HG03432 (cell line): Measurements from ENCODE around the gene DEFB108B.
A peak's percentile ranks its signal among the peaks of the same experiment; 100 is the strongest.
"Not testable (repeated sequence)": the region's sequence is repeated elsewhere in the genome, so short reads cannot be mapped to it uniquely, and the experiment has no call there.

Experiments
- ATAC-seq: cut with Tn5 transposase; IDR thresholded peaks from one replicate; pipeline ENCODE4 v1.9.1; 2021; ENCODE audit warnings: mild to moderate bottlenecking, moderate library complexity; ENCODE audit not compliant: unreplicated experiment

Gene DEFB108B, protein sequence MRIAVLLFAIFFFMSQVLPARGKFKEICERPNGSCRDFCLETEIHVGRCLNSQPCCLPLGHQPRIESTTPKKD

DNA sequence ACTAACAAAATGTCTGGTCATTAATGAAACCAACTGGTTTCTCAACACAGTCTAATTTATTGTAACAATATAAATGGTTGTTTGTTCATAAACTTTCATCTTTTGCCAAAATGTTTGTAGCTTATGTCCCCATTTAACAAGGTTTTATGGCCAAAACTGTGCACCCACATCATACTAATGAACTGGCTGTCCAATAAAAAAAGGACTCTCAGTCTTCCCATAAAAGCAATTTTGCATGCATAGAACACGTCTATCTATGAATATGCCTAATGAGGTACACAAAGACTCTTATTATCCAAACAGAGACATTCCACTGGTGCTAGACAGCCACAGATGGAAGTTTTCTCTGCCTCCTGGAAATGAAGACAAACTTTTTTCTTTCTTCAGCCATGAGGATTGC lies at the start of gene DEFB108B:
Gene DEFB108B, plus strand, starts transcription at position 390 of the 400 bp plus-strand sequence. Its CDS starts 0 bp downstream, at position 390.
- not testable (repeated sequence) for ATAC-seq

DNA sequence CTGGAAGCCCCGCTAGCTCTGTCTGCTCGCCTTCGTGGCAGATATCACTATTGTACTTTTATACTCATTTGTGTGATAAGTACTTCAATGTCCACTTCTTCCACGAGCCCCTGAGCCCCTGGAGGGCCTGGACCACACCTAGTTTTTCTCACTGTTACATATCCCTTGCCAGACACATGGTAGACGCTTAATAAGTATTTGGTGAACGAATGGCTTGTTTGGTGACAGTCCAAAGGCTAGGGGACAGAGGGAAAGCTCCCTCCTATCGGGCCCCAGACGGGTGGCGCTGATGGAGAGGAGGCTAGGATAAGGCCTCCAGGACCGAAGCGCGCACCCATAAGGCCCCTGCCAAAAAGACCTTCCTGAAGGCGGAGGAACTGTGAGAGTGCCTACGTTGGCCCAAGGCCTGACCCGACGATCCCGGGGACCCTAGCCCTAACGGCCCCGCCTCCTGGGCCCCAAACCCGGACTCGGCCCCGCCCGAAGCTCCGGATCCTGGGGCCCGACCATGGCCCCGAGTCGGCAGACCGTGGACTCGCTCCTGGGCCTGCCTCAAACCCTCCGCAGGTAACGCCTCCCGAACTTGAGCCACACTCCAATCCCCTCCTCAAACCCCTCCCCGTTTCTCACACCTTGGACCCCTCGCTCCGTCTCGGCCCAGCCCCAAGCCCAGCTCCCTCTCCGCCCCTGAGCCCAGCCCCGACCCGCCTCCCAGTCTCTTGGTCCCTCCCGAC lies 46.7 kb upstream of the DEFB108B start:
- peak; percentile 33 for ATAC-seq

DNA sequence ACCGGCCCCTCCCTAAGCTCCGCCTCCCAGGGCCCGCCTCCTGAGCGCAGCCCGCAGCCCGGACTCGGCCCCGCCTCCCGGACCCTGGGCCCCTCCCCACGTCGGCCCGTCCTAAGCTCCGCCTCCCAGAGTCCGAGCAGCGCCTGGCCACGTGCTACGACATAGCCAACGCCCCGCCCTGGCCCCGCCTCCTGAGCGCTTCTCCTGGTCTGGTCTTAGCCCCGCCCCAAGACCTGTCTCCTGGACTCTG lies 46.2 kb upstream of the DEFB108B start:
- peak; percentile 96 for ATAC-seq

DNA sequence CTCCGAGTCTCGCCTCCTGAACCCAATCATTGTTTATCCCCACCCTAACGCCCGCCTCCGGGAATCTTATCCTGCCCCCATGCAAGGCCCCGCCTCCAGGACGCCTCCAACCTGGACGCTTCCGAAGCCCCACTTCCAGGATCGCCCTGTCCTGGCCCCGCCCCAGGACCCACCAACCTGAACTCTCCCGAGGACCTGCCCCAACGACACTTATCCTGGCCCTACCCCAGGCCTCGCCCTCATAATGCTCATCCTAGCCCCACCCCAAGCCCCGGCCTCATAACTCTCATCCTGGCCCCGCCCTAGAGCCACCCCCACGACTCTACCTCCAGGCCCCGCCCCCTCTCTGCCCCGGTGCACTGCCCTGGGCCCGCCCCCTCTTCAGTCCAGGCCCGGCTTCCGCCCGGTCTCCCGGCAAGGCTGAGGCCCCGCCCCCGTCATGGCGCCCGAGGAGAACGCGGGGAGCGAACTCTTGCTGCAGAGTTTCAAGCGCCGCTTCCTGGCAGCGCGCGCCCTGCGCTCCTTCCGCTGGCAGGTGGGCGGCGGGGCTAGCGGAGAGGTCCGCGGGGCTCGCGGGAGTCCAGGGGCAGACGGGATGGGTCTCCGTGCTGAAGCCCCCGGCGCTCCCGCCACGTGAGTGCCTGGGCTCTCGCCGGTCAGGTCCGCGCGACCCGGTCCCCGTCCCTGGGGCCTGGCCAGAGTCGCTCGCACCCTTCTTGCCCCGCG lies 45.7 kb upstream of the DEFB108B start:
- peak; percentile 93 for ATAC-seq

DNA sequence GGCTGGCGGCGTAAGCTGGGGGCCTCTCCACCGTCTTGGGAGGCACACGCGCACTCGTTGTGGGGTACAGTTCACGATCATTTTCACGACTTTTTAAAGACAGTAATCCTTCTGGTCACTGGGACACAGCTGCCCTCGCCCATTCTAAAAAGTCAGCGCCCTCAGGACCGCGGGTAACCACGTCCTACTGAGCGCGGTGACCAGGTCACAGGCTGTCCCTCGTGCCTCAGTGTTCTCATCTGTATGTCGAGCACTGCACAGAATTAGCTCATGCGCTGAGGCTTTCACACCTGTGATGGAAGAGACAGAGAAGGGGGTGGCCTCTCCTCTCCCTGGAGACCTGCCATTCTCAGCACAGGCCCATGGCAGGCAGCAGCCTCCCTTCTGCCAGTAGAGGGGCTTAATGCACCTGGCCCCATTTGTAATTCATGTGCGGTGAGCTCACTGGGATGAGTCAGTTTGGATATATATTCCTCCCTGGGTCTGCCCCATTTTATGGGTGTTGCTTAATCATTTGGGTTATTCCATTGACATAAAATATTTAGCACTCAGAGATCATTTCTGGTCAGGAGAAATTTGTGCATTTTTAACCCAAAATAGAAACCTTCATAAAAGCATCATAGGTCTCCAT lies 45.1 kb upstream of the DEFB108B start:
- not testable (repeated sequence) for ATAC-seq

DNA sequence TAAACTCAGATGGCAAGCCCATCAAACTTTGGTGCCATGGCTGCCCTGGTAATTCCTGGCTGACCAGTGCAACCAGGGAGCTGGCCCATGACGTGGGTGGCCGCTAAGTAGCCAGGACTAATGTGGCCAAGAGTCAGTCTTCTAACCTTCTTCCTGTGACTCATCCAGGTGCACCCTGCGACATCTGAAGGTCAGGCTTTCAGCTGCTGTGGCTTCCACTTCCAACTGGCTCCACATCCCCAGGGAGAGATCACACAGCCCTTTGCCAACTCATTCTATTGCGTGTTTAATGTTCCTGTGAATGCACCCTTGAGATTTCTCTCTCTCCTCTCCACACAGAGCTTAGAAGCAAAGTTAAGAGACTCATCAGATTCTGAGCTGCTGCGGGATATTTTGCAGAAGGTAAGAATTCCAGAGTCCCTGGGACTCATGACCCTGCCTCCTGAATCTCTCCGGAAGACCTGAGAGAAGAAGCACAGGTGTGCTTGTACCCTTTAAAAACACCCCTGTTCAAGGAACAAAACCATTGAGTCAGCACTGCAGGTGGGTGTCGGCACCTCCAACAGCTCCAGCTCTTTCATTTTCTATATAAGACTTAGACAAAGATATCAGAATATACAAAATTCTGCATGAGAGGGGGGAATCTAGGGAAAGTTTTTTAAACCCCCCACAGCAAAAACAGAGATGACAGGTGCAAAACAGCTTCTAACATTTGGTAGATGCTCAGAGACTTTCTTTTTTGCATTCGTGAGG lies 43.4 kb upstream of the DEFB108B start:
- ATAC-seq, result not testable (repeated sequence)

DNA sequence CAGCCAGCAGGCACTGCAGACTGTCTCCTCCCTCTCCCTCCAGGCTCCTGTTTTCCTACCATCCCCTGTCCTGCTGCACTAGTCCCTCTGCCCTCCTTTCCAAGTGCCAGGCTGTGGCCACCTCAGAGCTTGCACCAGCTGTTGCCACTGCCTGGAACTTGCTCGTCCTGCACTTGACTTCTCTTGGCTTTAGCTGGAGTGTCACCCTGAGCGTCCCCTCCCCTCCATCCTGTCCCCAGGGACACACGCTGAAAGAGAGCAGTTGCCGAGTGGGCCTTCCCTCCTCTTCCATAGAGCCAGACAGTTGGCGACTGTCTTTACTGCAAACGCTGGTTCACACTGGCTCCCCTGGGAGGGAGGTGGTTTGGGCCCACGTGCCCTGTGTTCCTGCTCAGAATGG lies 41.9 kb upstream of the DEFB108B start:
- not testable (repeated sequence) for ATAC-seq

DNA sequence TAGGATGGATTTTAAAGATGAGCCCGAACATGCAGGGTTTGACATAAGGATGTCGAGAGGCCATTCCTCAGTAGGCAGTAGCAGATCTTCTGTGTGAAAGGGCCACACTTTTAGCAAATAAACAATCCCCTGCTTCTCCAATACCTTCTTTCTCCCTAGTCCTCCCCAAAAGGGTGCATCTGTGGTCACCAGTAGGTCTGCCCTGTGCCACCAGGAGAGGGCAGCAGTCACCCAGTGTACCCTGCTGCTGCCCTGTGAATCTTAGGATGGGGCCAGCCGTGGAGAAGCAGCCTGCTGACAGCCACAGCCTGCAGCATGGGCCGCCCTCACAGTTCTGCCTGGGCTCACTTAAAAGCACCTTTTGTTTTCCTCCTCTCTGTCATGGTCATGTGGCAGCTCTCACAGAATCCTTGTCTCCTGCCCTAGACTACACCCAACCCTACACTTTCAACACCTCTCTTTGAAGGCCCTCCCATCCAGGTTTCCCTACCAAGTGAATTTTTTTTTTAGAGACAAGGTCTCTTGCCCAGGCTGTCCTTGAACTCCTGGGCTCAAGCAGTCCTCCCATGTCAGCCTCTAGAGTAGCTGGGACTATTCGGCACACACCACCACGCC lies 40.3 kb upstream of the DEFB108B start:
- ATAC-seq, result not testable (repeated sequence)

DNA sequence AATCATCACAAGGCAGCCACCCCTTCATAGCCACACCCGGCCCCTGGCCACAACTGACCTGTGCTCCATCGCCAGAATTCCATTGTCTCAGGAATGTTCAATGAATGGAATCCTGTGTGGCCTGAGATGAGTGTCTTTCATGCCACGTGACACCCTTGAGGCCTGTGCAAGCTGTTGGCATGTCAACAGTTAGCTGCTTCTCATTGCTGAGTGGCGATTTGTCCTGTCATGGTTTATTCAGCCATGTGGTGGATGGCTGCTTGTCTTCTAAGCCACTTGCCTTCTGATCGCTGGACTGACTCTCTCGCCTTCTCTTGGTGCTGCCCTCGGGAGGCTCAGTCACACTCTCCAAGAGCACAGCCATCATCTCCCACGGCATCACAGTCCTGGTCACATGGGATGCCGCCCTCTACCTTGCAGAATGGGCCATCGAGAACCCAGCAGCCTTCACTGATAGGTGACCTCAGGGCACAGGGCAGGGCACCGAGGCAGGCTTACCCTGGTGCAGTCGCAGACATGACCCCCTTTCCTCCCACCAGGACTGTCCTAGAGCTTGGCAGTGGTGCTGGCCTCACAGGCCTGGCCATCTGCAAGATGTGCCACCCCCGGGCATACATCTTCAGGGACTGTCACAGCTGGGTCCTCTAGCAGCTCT lies 38.5 kb upstream of the DEFB108B start:
- not testable (repeated sequence) for ATAC-seq

DNA sequence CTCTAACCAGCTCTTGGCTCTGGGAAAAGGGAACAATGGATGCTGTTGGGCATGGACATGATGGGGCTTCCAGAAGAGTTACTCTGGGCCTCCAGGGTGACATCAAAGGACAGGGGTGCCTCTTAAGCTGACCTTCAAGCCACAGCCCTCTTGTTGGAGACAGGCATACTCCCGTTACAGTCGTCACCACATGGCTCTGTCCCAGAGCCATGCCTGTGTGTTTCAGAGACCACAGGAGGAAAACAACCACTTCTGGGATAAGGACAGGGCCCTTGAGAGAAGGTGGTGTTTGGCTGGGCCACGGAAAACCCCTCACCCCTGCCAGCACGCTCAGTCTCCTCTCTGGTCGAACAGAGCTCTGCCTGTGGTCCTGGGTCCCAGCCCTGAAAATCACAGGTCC lies 37.8 kb upstream of the DEFB108B start:
- ATAC-seq, result not testable (repeated sequence)

DNA sequence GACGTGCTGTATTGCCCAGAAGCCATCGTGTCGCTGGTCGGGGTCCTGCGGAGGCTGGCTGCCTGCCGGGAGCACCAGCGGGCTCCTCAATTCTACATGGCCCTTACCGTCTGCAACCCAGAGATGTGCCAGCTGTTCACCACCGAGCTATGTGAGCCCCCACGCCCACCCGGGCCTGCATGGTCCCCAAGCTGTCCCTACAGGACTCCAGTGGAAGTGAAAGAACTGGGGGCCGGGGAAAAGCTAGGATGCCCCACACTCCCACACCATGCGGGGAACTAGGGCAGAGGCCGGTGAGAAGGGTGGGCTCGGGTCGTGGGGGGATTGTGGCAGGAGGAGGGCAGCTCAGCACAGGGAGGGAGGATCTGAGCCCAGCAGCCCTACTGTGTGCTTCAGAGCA lies 37.0 kb upstream of the DEFB108B start:
- ATAC-seq, result not testable (repeated sequence)

DNA sequence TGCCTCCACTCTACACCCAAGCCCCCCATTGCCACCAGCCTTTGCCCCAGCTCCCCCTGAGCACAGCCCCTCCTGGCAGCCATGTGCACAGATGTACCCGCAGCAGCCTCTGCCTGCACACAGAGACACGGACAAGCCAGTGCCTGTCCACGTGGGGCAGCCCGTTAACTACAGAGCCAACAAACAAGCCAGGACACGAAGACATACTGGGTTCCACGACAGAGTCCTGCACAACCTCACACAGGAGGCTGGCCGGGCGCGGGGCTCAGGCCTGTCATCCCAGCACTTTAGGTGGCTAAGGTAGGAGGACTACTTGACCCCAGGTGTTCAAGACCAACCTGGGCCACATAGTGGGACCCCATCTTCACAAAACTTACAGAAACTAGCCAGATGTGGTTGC lies 36.2 kb upstream of the DEFB108B start:
- ATAC-seq, result not testable (repeated sequence)

DNA sequence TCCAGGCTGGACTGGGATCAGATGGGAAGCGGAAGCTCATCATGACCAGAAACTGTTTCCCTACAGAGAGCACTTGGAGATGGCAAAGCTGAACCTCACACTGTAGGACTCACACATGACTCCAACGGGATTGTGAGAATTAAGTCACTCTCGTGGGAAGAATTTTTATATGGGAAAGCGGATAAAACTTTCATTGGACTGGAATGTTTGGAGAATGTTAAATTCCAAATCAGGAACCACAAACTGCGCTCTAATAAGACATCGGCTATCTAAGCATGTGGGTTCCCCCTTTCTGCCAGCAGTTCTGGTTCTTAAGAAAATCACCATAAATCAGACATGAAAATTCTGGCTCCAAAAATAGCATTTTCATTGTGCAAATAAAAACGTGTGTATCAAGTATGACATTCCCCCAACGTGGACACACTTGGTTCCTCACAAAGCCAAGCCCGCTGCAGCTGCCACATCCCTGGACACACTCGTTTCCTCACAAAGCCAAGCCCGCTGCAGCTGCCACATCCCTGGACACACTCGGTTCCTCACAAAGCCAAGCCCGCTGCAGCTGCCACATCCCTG lies 33.4 kb upstream of the DEFB108B start:
- ATAC-seq, result not testable (repeated sequence)

DNA sequence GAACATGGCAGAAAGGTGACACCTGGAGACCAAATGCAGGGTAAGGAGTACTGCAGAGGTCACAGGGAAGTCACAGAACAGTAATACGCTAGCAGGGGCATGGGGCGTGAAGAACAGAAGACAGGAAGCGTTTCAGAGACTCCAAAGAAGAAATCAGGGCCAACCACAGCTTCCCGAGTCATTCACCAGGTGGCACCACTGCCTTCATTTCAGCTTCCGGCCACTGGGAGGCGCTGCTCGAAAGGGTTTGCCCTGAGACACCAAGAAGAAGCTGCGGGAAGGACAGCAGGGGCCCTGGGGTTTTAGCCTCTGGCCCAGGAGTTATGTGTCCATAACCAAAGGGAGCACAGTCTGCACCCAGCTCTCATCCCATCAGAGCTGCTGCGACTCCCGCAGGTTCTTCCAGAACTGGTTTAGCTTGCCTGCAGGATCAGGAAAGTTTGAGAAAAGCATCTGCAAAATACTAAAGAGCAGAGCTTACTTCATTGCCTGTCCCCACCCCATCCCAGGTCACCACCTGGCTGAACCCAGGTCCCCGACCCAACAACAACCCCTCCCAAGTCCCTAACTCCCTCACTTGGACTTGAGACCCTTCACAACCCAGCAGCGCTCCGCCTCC lies 32.6 kb upstream of the DEFB108B start:
- ATAC-seq, result not testable (repeated sequence)

DNA sequence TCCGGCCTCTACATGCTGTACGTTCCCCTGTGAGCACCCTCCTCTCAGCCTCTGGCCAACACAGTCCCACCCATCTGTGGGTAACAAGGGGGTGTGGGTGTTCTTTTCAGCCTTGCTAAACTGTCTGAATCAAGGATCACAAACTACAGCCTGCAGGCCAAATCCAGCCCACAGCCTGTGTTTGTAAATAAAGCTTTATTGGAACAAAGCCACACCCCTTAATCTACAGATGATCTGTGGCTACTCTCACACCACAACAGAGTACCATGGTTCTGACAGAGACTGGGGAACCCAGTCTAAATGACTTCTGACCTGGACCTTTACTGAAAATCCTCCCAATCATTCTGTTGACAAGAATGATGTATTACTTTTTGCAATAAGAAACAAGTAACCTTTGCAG lies 32.0 kb upstream of the DEFB108B start:
- ATAC-seq, result not testable (repeated sequence)

DNA sequence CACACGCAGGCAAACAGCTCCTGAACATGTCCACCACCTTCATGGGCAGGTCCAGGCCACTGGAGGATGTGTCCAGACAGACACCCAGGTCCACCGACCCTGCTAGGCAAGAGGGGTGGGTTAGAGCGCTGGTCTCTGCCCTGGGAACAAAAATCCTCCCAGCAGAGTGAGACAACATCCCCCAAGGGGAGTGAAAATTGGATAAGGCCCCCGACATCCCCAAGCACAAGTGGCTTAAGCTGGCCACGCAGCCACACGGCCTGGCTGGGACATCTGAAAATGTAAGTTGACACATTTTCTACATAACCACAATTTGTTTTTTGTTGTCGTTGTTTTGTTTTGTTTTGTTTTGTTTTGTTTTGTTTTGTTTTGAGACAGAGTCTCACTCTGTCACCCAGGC lies 30.1 kb upstream of the DEFB108B start:
- ATAC-seq, result not testable (repeated sequence)

DNA sequence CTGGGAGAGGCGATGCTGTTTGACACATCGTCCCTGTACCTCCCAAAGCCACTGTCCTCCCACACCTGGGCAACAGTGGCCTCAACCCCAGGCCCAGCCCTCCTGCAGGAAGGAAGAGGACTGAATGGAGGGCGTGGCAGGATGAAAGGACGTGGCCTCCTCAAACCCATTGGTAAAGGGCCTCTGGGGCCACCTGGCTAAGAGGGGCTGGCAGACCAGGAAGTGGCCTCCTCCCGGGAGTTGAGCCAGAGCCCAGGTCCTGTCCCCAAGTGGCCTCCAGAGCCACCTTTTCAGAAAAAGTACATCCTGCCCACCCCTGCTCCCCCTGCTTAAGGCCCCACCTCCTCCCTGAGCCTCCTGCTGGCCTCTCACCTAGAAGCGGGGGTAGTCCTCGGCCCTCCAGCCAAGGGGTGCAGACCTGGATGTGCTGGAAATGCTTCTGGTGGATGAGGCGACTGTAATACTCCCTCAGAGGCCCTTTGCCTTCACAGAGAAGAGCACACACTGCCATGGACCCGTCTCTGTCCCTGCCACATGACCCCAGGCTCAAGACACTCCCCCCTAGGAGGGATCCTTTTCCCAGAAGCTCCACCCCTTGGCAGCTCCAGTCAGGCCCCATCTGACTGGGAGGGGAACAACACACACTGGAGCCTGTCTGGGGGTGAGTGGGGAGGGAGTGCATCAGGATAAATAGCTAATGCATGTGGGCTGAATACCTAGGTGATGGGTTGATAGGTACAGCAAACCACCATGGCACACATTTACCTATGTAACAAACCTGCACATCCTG lies 28.6 kb upstream of the DEFB108B start:
- not testable (repeated sequence) for ATAC-seq

DNA sequence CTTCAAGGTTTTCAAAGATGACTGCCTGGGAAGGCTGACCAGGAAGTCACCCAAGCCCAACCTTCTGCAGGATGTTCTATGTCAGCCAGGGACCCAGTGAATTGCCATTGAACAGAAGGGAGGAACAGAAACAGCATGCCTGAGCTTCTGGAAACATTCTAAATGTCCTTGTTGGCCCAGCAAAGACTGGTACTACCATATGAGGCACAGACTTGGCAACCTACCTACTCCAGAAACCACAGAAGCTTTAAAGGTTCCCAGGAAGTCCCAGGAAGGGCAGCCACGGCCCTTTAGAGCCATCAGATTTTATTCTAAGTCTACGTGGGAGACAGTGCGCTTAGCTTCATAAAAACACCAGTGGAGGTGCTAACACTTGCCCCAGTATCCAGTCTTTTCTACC lies 20.5 kb upstream of the DEFB108B start:
- not testable (repeated sequence) for ATAC-seq
